GM12878 (cell line): ENCODE measurements around the gene CALML4. TPM values are rescaled to one million over a fixed set of nuclear protein-coding genes. Genes with fewer than 3 reads are reported as not detected.

Experiments used
- ATAC-seq: fragments of 200-7000 bp; cut with Tn5 transposase; 3 replicates; pipeline ENCODE4 v1.9.1; 2020; ENCODE audit warnings: mild to moderate bottlenecking, moderate library complexity
- BruUV-seq: library from RNA; stranded (reverse); fragments of 400-500 nt; replicated peaks from 2 replicates; lab custom pipeline; 2021; lab: Mats Ljungman, UMichigan
- CTCF ChIA-PET: fragments of 300-600 bp; sonication (Branson Sonifier 250); formaldehyde crosslinking; extraction: SDS; loops from one replicate; lab custom pipeline; 2021; ENCODE audit warnings: inconsistent platforms; lab: Yijun Ruan, JAX
- POLR2A ChIA-PET: fragments of 350-600 bp; formaldehyde crosslinking; extraction: SDS; loops from one replicate; lab custom pipeline; 2021; ENCODE audit warnings: inconsistent platforms; lab: Charles Lee
- RAD21 ChIA-PET: fragments of 300-600 bp; sonication (Branson Sonifier 250); formaldehyde crosslinking; loops from one replicate; lab custom pipeline; 2023; ENCODE audit warnings: antibody characterized with exemption; ENCODE audit not compliant: unreplicated experiment; lab: Charles Lee
- SMC1A ChIA-PET: fragments of 300-600 bp; sonication (Branson Sonifier 250); formaldehyde crosslinking; loops from one replicate; lab custom pipeline; 2023; ENCODE audit not compliant: unreplicated experiment, uncharacterized antibody; lab: Charles Lee
- DNase-seq: peaks from one replicate; pipeline ENCODE4 v3.0.0-alpha.2; 2011; ENCODE audit warnings: low read depth, low spot score
- FAIRE-seq: peaks from 3 replicates; lab custom pipeline; 2011; peaks lifted over from hg19 to GRCh38; lab: Jason Lieb, UNC
- H2AFZ ChIP-seq: 2 replicates; pipeline ENCODE4 v1.6.0; 2011; ENCODE audit warnings: low read depth, low read length, control low read depth; ENCODE audit not compliant: control insufficient read depth
- H3K27ac ChIP-seq: 2 replicates; pipeline ENCODE4 v1.5.1; 2011; ENCODE audit warnings: control low read depth; ENCODE audit not compliant: control insufficient read depth, insufficient read depth
- H3K27me3 ChIP-seq, 2 experiments: replicated peaks in 1 of 2; 2 replicates each; pipeline versions ENCODE4 v1.6.0 to v1.6.1; 2011; ENCODE audit warnings: low read length in 1 of 2; ENCODE audit not compliant: control insufficient read depth in 2 of 2, insufficient read depth in 2 of 2
- H3K36me3 ChIP-seq, 2 experiments: 2 replicates each; pipeline ENCODE4 v1.5.1; 2011; ENCODE audit warnings: low read length in 1 of 2; ENCODE audit not compliant: control insufficient read depth in 2 of 2, insufficient read depth in 2 of 2
- H3K4me1 ChIP-seq: 2 replicates; pipeline ENCODE4 v1.6.1; 2011; ENCODE audit warnings: mild to moderate bottlenecking, low read length, moderate library complexity, mixed read lengths; ENCODE audit not compliant: control insufficient read depth, insufficient read depth
- H3K4me2 ChIP-seq: 2 replicates; pipeline ENCODE4 v1.6.0; 2011; ENCODE audit warnings: control low read depth; ENCODE audit not compliant: control insufficient read depth, insufficient read depth
- H3K4me3 ChIP-seq: fragments of 200-600 bp; sonication (generic); 2 replicates; pipeline ENCODE4 v1.5.1; 2016
- H3K79me2 ChIP-seq: 2 replicates; pipeline ENCODE4 v1.6.0; 2011; ENCODE audit warnings: low read length; ENCODE audit not compliant: control insufficient read depth, insufficient read depth
- H3K9ac ChIP-seq: 2 replicates; pipeline ENCODE4 v1.8.0; 2011; ENCODE audit warnings: low read length, control low read depth, mixed read lengths; ENCODE audit not compliant: control insufficient read depth, insufficient read depth
- H3K9me3 ChIP-seq: replicated peaks from 3 replicates; pipeline ENCODE4 v1.5.1; 2011; ENCODE audit warnings: mild to moderate bottlenecking, low read length; ENCODE audit not compliant: control insufficient read depth, insufficient read depth
- H4K20me1 ChIP-seq: 2 replicates; pipeline ENCODE4 v1.6.0; 2011; ENCODE audit not compliant: control insufficient read depth, insufficient read depth
- ATF7 ChIP-seq: fragments of 450-650 bp; IDR thresholded peaks from 2 replicates; pipeline ENCODE4 v1.6.1; 2016; ENCODE audit warnings: low read depth, mild to moderate bottlenecking
- BCLAF1 ChIP-seq: fragments of 450-650 bp; IDR thresholded peaks from 2 replicates; pipeline ENCODE4 v1.6.1; 2017; ENCODE audit warnings: antibody characterized with exemption, mild to moderate bottlenecking, moderate library complexity
- BRCA1 ChIP-seq: IDR thresholded peaks from 2 replicates; pipeline ENCODE4 v1.6.1; 2011; ENCODE audit warnings: low read depth, low read length, improper control_type of control experiment
- CHD2 ChIP-seq: IDR thresholded peaks from 2 replicates; pipeline ENCODE4 v1.6.1; 2011; ENCODE audit warnings: low read depth, low read length, improper control_type of control experiment, borderline replicate concordance
- CHD4 ChIP-seq: fragments of 200-600 bp; sonication (generic); IDR thresholded peaks from 2 replicates; pipeline ENCODE4 v1.6.1; 2016; ENCODE audit warnings: mild to moderate bottlenecking
- CREM ChIP-seq: IDR thresholded peaks from 2 replicates; pipeline ENCODE4 v1.6.1; 2014; ENCODE audit warnings: antibody characterized with exemption, low read depth
- DPF2 ChIP-seq: fragments of 450-650 bp; IDR thresholded peaks from 2 replicates; pipeline ENCODE4 v1.6.1; 2017; ENCODE audit warnings: mild to moderate bottlenecking
- HSF1 ChIP-seq: fragments of 150-350 bp; IDR thresholded peaks from 2 replicates; pipeline ENCODE4 v1.6.1; 2014; ENCODE audit warnings: mild to moderate bottlenecking, low read depth, low read length
- MTA2 ChIP-seq: fragments of 450-650 bp; IDR thresholded peaks from 2 replicates; pipeline ENCODE4 v1.6.1; 2016; ENCODE audit warnings: low read depth, mild to moderate bottlenecking, moderate library complexity
- MTA3 ChIP-seq: IDR thresholded peaks from 2 replicates; pipeline ENCODE4 v1.6.1; 2012; ENCODE audit warnings: low read length, inconsistent platforms, borderline replicate concordance
- NFXL1 ChIP-seq: fragments of 450-650 bp; IDR thresholded peaks from 2 replicates; pipeline ENCODE4 v1.6.1; 2017; ENCODE audit warnings: antibody characterized with exemption, mild to moderate bottlenecking, borderline replicate concordance
- POLR2AphosphoS2 ChIP-seq: IDR thresholded peaks from 2 replicates; pipeline ENCODE4 v1.6.1; 2011; ENCODE audit warnings: low read depth, mild to moderate bottlenecking, low read length, improper control_type of control experiment, moderate library complexity
- SIN3A ChIP-seq: IDR thresholded peaks from 2 replicates; pipeline ENCODE4 v1.6.1; 2012; ENCODE audit warnings: low read depth, low read length, improper control_type of control experiment
- SUZ12 ChIP-seq: fragments of 200-600 bp; sonication (generic); IDR thresholded peaks from one replicate; pipeline ENCODE4 v1.6.1; 2018; ENCODE audit warnings: antibody characterized with exemption, mild to moderate bottlenecking; ENCODE audit not compliant: unreplicated experiment
- TARDBP ChIP-seq: IDR thresholded peaks from 2 replicates; pipeline ENCODE4 v1.6.1; 2016; ENCODE audit warnings: borderline replicate concordance
- TCF3 ChIP-seq: IDR thresholded peaks from 2 replicates; pipeline ENCODE4 v1.6.1; 2012; ENCODE audit warnings: low read depth, mild to moderate bottlenecking, low read length, borderline replicate concordance; ENCODE audit not compliant: insufficient read depth
- USF2 ChIP-seq: IDR thresholded peaks from 2 replicates; pipeline ENCODE4 v1.6.1; 2011; ENCODE audit warnings: low read depth, low read length, improper control_type of control experiment, borderline replicate concordance
- YBX1 ChIP-seq: fragments of 450-650 bp; IDR thresholded peaks from 2 replicates; pipeline ENCODE4 v1.6.1; 2016; ENCODE audit warnings: antibody characterized with exemption
- ZSCAN29 ChIP-seq: fragments of 450-650 bp; IDR thresholded peaks from 2 replicates; pipeline ENCODE4 v1.6.1; 2017; ENCODE audit warnings: mild to moderate bottlenecking, moderate library complexity
- WGBS: methylation state at CpG from one replicate; pipeline ENCODE4 v1.1.6; 2016; ENCODE audit warnings: low lambda C conversion rate; ENCODE audit not compliant: insufficient replicate concordance, insufficient coverage; ENCODE audit errors: missing lambda C conversion rate; 5-methylcytosine and 5-hydroxymethylcytosine counted together
- in situ Hi-C: fragments of 300-500 bp; cut with MboI; formaldehyde crosslinking; loops from 9 replicates; pipeline ENCODE4 v1.14.3; 2018; ENCODE audit warnings: mixed read lengths
- intact Hi-C: fragments of 100-400 bp; cut with micrococcal nuclease; formaldehyde crosslinking; loops from one replicate; pipeline ENCODE4 v1.14.2; 2022; ENCODE audit not compliant: unreplicated experiment
- polyA plus RNA-seq, 11 experiments: library from polyadenylated mRNA; depleted of rRNA in 4 of 11; unstranded in 6 of 11; stranded (reverse) in 5 of 11; fragments of >200 nt; fragmentation: Nextera tagmentation in 4 of 11; fragmentation: Illumina TruSeq in 1 of 11; extraction: Ambion mirVana in 4 of 11; extraction: Trizol in 1 of 11; gene quantifications; 1 replicate in 1 of 11; 2 replicates in 10 of 11; pipeline versions ENCODE4 v1.2.1 to v1.2.3, GENCODE V29; 2011 to 2016; ENCODE audit warnings: inconsistent platforms in 2 of 11, missing spikeins in 2 of 11, low read depth in 1 of 11
- total RNA-seq, 4 experiments: library from RNA; depleted of rRNA in 3 of 4; stranded (reverse); fragments of >200 nt in 3 of 4; fragmentation: Illumina TruSeq in 1 of 4; extraction: Trizol in 1 of 4; gene quantifications; 2 replicates each; pipeline versions ENCODE4 v1.2.1 to v1.2.3, GENCODE V29; 2013 to 2021

CALML4 gene
- total and polyA plus RNA-seq, 10 of the 15 experiments (the other 5 are each of a cell fraction or from before 2014, with no cell fraction given), result 1.7 to 15.9 (median 5.1) TPM

- ChIA-PET POLR2A (interaction anchor here (0.9 to 2.2 kb wide), 2 partner anchors 48 to 200 kb away, joined by 6 to 8 read pairs; partner anchors contain the start of gene FEM1B), CTCF (interaction anchor here (0.6 to 3.2 kb wide), 5 partner anchors 10 to 362 kb away, joined by 3 to 13 read pairs (median 4); no protein-coding TSS in a partner anchor), RAD21 (interaction anchor here (2.6 kb wide), 1 partner anchor 366 kb away, joined by 13 read pairs; no protein-coding TSS in a partner anchor), SMC1A (interaction anchor here (1.0 to 2.2 kb wide), 3 partner anchors 23 to 366 kb away, joined by 3 to 8 read pairs (median 5); no protein-coding TSS in a partner anchor)
- Histone ChIP-seq H3K27ac (peak within 1 kb of the TSS; percentile 90), H3K27me3 (no peaks in the 10 kb centered on the region), H3K9me3 (no peaks in the 10 kb centered on the region), H4K20me1 (no peaks in the 10 kb centered on the region), H3K4me1 (peaks cover 38% of the 10 kb centered on the region), H3K9ac (peak within 1 kb of the TSS; percentile 90), H3K4me3 (peak within 1 kb of the TSS; percentile 99), H2AFZ (peak within 1 kb of the TSS; percentile 94), H3K4me2 (peak within 1 kb of the TSS; percentile 99), H3K79me2 (peaks cover 47% of the 10 kb centered on the region), H3K36me3 (no peaks in the 10 kb centered on the region)
- 1% methylated on average over 26 of the region's 82 CpGs for WGBS
- DNase-seq, result peak; percentile 48
- intact Hi-C loops, result loop anchor here (5.0 kb wide), 1 partner anchor 367 kb away; no protein-coding TSS in a partner anchor
- BruUV-seq, result no TSS peak
- in situ Hi-C loops, result no loop called here
- no peak for FAIRE-seq
- ATAC-seq, result peak; percentile 84
- TF ChIP-seq YBX1, result no peak
- TF ChIP-seq SIN3A, result peak; percentile 77
- TF ChIP-seq ZSCAN29, result 0 out of 2 replicates have a peak, but pooled peaks have one; percentile 69
- TF ChIP-seq CHD2, result 0 out of 2 replicates have a peak, but pooled peaks have one; percentile 23
- TF ChIP-seq BCLAF1, result peak; percentile 62; the same call in 1 of the 2 replicates
- no peak for TF ChIP-seq CHD4
- TF ChIP-seq TCF3, result peak; percentile 90; the same call in 1 of the 2 replicates
- TF ChIP-seq POLR2AphosphoS2, result peak; percentile 42; the same call in 1 of the 2 replicates
- peak; percentile 50 for TF ChIP-seq ATF7
- no peak for TF ChIP-seq SUZ12
- TF ChIP-seq TARDBP, result no peak
- TF ChIP-seq USF2, result peak; percentile 87
- no peak for TF ChIP-seq HSF1
- peak; percentile 91; the same call in 1 of the 2 replicates for TF ChIP-seq DPF2
- TF ChIP-seq CREM, result 0 out of 2 replicates have a peak, but pooled peaks have one; percentile 11
- TF ChIP-seq BRCA1, result no peak
- peak; percentile 83; the same call in 1 of the 2 replicates for TF ChIP-seq NFXL1
- no peak; the same call in 1 of the 2 replicates for TF ChIP-seq MTA3
- no peak for TF ChIP-seq MTA2
These were observed 24.4 kb upstream of the CALML4 start, which contains the start of gene CLN6 for GRCh38 chr15:68229386-68230156. CLN6 (minus strand) TSS chr15:68229728; CDS start chr15:68229584, 144 bp downstream.
